Measurements from ENCODE around the gene SEMA4D. TPM values are rescaled to one million over a fixed set of nuclear protein-coding genes. Genes with fewer than 3 reads are reported as not detected.
"Not testable (repeated sequence)": the region's sequence is repeated elsewhere in the genome, so short reads cannot be mapped to it uniquely, and the experiment has no call there.

Gene SEMA4D
- total and polyA plus RNA-seq, 4 donors, result 1.4 to 26.2 (median 13.5) TPM

- not testable (repeated sequence) for H3K9me3 ChIP-seq (ENCODE audit: control insufficient read depth, low read length); DNase-seq; H3K27me3 ChIP-seq (ENCODE audit: control insufficient read depth in 1 of 2, insufficient read depth in 2 of 2, low read length in 1 of 2); H3K27ac ChIP-seq (ENCODE audit: low read depth in 1 of 2, low read length in 2 of 2); H3K4me3 ChIP-seq (ENCODE audit: low read length in 2 of 2); H3K4me1 ChIP-seq (ENCODE audit: control insufficient read depth in 1 of 2, insufficient read depth in 2 of 2, low read length in 2 of 2); ATAC-seq (ENCODE audit: low FRiP score)
- intact Hi-C loops (cut with DNase I), result loop anchor here in 1 of 2 donors (10.0 kb wide), 1 partner anchor 201 kb away; no protein-coding TSS in a partner anchor
- H3K36me3 ChIP-seq (ENCODE audit: control insufficient read depth in 1 of 2, insufficient read depth in 2 of 2, low read length in 1 of 2), result peaks cover 3 to 14% of the 10 kb centered on the region in 2 donors
- WGBS, 2 donors, result 89 to 94% methylated on average over 7 of the region's 7 CpGs
These were observed 154.1 kb downstream of the SEMA4D start for GRCh38 chr9:89343812-89344211.

- no peak overlapping the region for H3K4me3 ChIP-seq (ENCODE audit: low read length in 2 of 2)
- intact Hi-C loops (cut with DNase I), result loop anchor here in 1 of 2 donors (10.0 kb wide), 1 partner anchor 202 kb away; no protein-coding TSS in a partner anchor
- H3K27ac ChIP-seq (ENCODE audit: low read depth in 1 of 2, low read length in 2 of 2), result no peak overlapping the region
- peaks cover 3 to 11% of the 10 kb centered on the region in 2 donors for H3K36me3 ChIP-seq (ENCODE audit: control insufficient read depth in 1 of 2, insufficient read depth in 2 of 2, low read length in 1 of 2)
- no peaks in the 10 kb centered on the region for H3K9me3 ChIP-seq (ENCODE audit: control insufficient read depth, low read length)
- ATAC-seq (ENCODE audit: low FRiP score) (no peak), DNase-seq (no peak)
- H3K27me3 ChIP-seq (ENCODE audit: control insufficient read depth in 1 of 2, insufficient read depth in 2 of 2, low read length in 1 of 2), result no peaks in the 10 kb centered on the region
- WGBS, 2 donors, result 97 to 100% methylated on average over 1 of the region's 1 CpG
- no peaks in the 10 kb centered on the region for H3K4me1 ChIP-seq (ENCODE audit: control insufficient read depth in 1 of 2, insufficient read depth in 2 of 2, low read length in 2 of 2)
These were observed 155.0 kb downstream of the SEMA4D start for GRCh38 chr9:89342948-89343347.

- Histone ChIP-seq H3K4me3 (ENCODE audit: low read length in 2 of 2) (no peak overlapping the region), H3K4me1 (ENCODE audit: control insufficient read depth in 1 of 2, insufficient read depth in 2 of 2, low read length in 2 of 2) (no peaks in the 10 kb centered on the region), H3K27me3 (ENCODE audit: control insufficient read depth in 1 of 2, insufficient read depth in 2 of 2, low read length in 1 of 2) (no peaks in the 10 kb centered on the region), H3K36me3 (ENCODE audit: control insufficient read depth in 1 of 2, insufficient read depth in 2 of 2, low read length in 1 of 2) (peaks cover 3 to 9% of the 10 kb centered on the region in 2 donors), H3K27ac (ENCODE audit: low read depth in 1 of 2, low read length in 2 of 2) (no peak overlapping the region), H3K9me3 (ENCODE audit: control insufficient read depth, low read length) (no peaks in the 10 kb centered on the region)
- intact Hi-C loops (cut with DNase I), result loop anchor here in 1 of 2 donors (10.0 kb wide), 1 partner anchor 203 kb away; no protein-coding TSS in a partner anchor
- WGBS, 2 donors, result 96 to 97% methylated on average over 6 of the region's 6 CpGs
- no peak for ATAC-seq (ENCODE audit: low FRiP score)
- DNase-seq, result no peak
These were observed 155.7 kb downstream of the SEMA4D start for GRCh38 chr9:89342213-89342612.

- Histone ChIP-seq H3K9me3 (ENCODE audit: control insufficient read depth, low read length) (no peaks in the 10 kb centered on the region), H3K27ac (ENCODE audit: low read depth in 1 of 2, low read length in 2 of 2) (no peak overlapping the region), H3K4me3 (ENCODE audit: low read length in 2 of 2) (no peak overlapping the region), H3K36me3 (ENCODE audit: control insufficient read depth in 1 of 2, insufficient read depth in 2 of 2, low read length in 1 of 2) (peaks cover 3% of the 10 kb centered on the region in 2 donors), H3K4me1 (ENCODE audit: control insufficient read depth in 1 of 2, insufficient read depth in 2 of 2, low read length in 2 of 2) (no peaks in the 10 kb centered on the region), H3K27me3 (ENCODE audit: control insufficient read depth in 1 of 2, insufficient read depth in 2 of 2, low read length in 1 of 2) (no peaks in the 10 kb centered on the region)
- DNase-seq (no peak), ATAC-seq (ENCODE audit: low FRiP score) (no peak)
- 87 to 95% methylated on average over 3 of the region's 3 CpGs for WGBS, 2 donors
- intact Hi-C loops (cut with DNase I), result loop anchor here in 1 of 2 donors (10.0 kb wide), 1 partner anchor 204 kb away; no protein-coding TSS in a partner anchor
These were observed 157.6 kb downstream of the SEMA4D start for GRCh38 chr9:89340332-89340731.

- Histone ChIP-seq H3K9me3 (ENCODE audit: control insufficient read depth, low read length) (no peaks in the 10 kb centered on the region), H3K4me1 (ENCODE audit: control insufficient read depth in 1 of 2, insufficient read depth in 2 of 2, low read length in 2 of 2) (no peaks in the 10 kb centered on the region), H3K36me3 (ENCODE audit: control insufficient read depth in 1 of 2, insufficient read depth in 2 of 2, low read length in 1 of 2) (peaks cover 2 to 3% of the 10 kb centered on the region in 2 donors), H3K27ac (ENCODE audit: low read depth in 1 of 2, low read length in 2 of 2) (no peak overlapping the region), H3K27me3 (ENCODE audit: control insufficient read depth in 1 of 2, insufficient read depth in 2 of 2, low read length in 1 of 2) (no peaks in the 10 kb centered on the region), H3K4me3 (ENCODE audit: low read length in 2 of 2) (no peak overlapping the region)
- no peak for ATAC-seq (ENCODE audit: low FRiP score)
- intact Hi-C loops (cut with DNase I), result loop anchor here in 1 of 2 donors (10.0 kb wide), 1 partner anchor 205 kb away; no protein-coding TSS in a partner anchor
- 89% methylated on average over 2 of the region's 2 CpGs for WGBS, 2 donors
- no peak for DNase-seq
These were observed 158.1 kb downstream of the SEMA4D start for GRCh38 chr9:89339807-89340206.

- Histone ChIP-seq H3K9me3 (ENCODE audit: control insufficient read depth, low read length) (no peaks in the 10 kb centered on the region), H3K4me3 (ENCODE audit: low read length in 2 of 2) (no peak overlapping the region), H3K27ac (ENCODE audit: low read depth in 1 of 2, low read length in 2 of 2) (no peak overlapping the region), H3K4me1 (ENCODE audit: control insufficient read depth in 1 of 2, insufficient read depth in 2 of 2, low read length in 2 of 2) (no peaks in the 10 kb centered on the region), H3K27me3 (ENCODE audit: control insufficient read depth in 1 of 2, insufficient read depth in 2 of 2, low read length in 1 of 2) (no peaks in the 10 kb centered on the region), H3K36me3 (ENCODE audit: control insufficient read depth in 1 of 2, insufficient read depth in 2 of 2, low read length in 1 of 2) (peaks cover 10 to 12% of the 10 kb centered on the region in 2 donors)
- 95% methylated on average over 7 of the region's 7 CpGs for WGBS, 2 donors
- DNase-seq (no peak), ATAC-seq (ENCODE audit: low FRiP score) (no peak)
- intact Hi-C loops (cut with DNase I), result no loop called here
These were observed 167.4 kb downstream of the SEMA4D start for GRCh38 chr9:89330513-89330912.

GRCh38 chr9:89329917-89330316 lies 168.0 kb downstream of the SEMA4D start:
- Histone ChIP-seq H3K27me3 (ENCODE audit: control insufficient read depth in 1 of 2, insufficient read depth in 2 of 2, low read length in 1 of 2) (no peaks in the 10 kb centered on the region), H3K4me3 (ENCODE audit: low read length in 2 of 2) (no peak overlapping the region), H3K4me1 (ENCODE audit: control insufficient read depth in 1 of 2, insufficient read depth in 2 of 2, low read length in 2 of 2) (no peaks in the 10 kb centered on the region), H3K27ac (ENCODE audit: low read depth in 1 of 2, low read length in 2 of 2) (no peak overlapping the region), H3K36me3 (ENCODE audit: control insufficient read depth in 1 of 2, insufficient read depth in 2 of 2, low read length in 1 of 2) (peaks cover 10 to 12% of the 10 kb centered on the region in 2 donors), H3K9me3 (ENCODE audit: control insufficient read depth, low read length) (no peaks in the 10 kb centered on the region)
- intact Hi-C loops (cut with DNase I), result no loop called here
- no peak for ATAC-seq (ENCODE audit: low FRiP score)
- DNase-seq, result no peak

GRCh38 chr9:89328064-89328463 lies 169.8 kb downstream of the SEMA4D start:
- H3K27ac ChIP-seq (ENCODE audit: low read depth in 1 of 2, low read length in 2 of 2), result no peak overlapping the region
- H3K4me3 ChIP-seq (ENCODE audit: low read length in 2 of 2), result no peak overlapping the region
- no peaks in the 10 kb centered on the region for H3K4me1 ChIP-seq (ENCODE audit: control insufficient read depth in 1 of 2, insufficient read depth in 2 of 2, low read length in 2 of 2)
- H3K36me3 ChIP-seq (ENCODE audit: control insufficient read depth in 1 of 2, insufficient read depth in 2 of 2, low read length in 1 of 2), result peaks cover 6 to 12% of the 10 kb centered on the region in 2 donors
- H3K27me3 ChIP-seq (ENCODE audit: control insufficient read depth in 1 of 2, insufficient read depth in 2 of 2, low read length in 1 of 2), result no peaks in the 10 kb centered on the region
- H3K9me3 ChIP-seq (ENCODE audit: control insufficient read depth, low read length), result no peaks in the 10 kb centered on the region
- WGBS, 2 donors, result 82 to 87% methylated on average over 8 of the region's 8 CpGs
- no peak for DNase-seq
- ATAC-seq (ENCODE audit: low FRiP score), result no peak
- intact Hi-C loops (cut with DNase I), result no loop called here

GRCh38 chr9:89325733-89326132 lies 172.2 kb downstream of the SEMA4D start:
- H3K27me3 ChIP-seq (ENCODE audit: control insufficient read depth in 1 of 2, insufficient read depth in 2 of 2, low read length in 1 of 2), result no peaks in the 10 kb centered on the region
- H3K9me3 ChIP-seq (ENCODE audit: control insufficient read depth, low read length), result no peaks in the 10 kb centered on the region
- WGBS, 2 donors, result 83% methylated on average over 3 of the region's 3 CpGs
- no peak overlapping the region for H3K4me3 ChIP-seq (ENCODE audit: low read length in 2 of 2)
- no peak for DNase-seq
- ATAC-seq (ENCODE audit: low FRiP score), result no peak
- peaks cover 4 to 7% of the 10 kb centered on the region in 2 donors for H3K36me3 ChIP-seq (ENCODE audit: control insufficient read depth in 1 of 2, insufficient read depth in 2 of 2, low read length in 1 of 2)
- no peak overlapping the region for H3K27ac ChIP-seq (ENCODE audit: low read depth in 1 of 2, low read length in 2 of 2)
- intact Hi-C loops (cut with DNase I), result no loop called here
- H3K4me1 ChIP-seq (ENCODE audit: control insufficient read depth in 1 of 2, insufficient read depth in 2 of 2, low read length in 2 of 2), result peaks cover 0 to 2% of the 10 kb centered on the region in 2 donors

Data from aorta (tissue), 5 donors.